A673 (cell line): Measurements from ENCODE around the gene RUNDC3A. TPM values are rescaled to one million over a fixed set of nuclear protein-coding genes. Genes with fewer than 3 reads are reported as not detected.
"Not testable (repeated sequence)": the region's sequence is repeated elsewhere in the genome, so short reads cannot be mapped to it uniquely, and the experiment has no call there.

Source experiments
- BruUV-seq: library from RNA; stranded (reverse); fragments of 400-500 nt; replicated peaks from 2 replicates; lab custom pipeline; 2021; lab: Mats Ljungman, UMichigan
- CTCF ChIA-PET: fragments of 300-600 bp; sonication (Branson Sonifier 250); formaldehyde crosslinking; loops from one replicate; lab custom pipeline; 2022; ENCODE audit warnings: antibody characterized with exemption; lab: Charles Lee
- POLR2A ChIA-PET: fragments of 300-600 bp; sonication (Branson Sonifier 250); formaldehyde crosslinking; loops from one replicate; lab custom pipeline; 2022; ENCODE audit warnings: antibody characterized with exemption; ENCODE audit not compliant: low non-redundant PET; lab: Charles Lee
- DNase-seq: peaks from one replicate; pipeline ENCODE4 v3.0.0-alpha.2; 2015; ENCODE audit warnings: low spot score
- H3K27ac ChIP-seq: fragments of 200-600 bp; sonication (generic); 2 replicates; pipeline ENCODE4 v1.5.1; 2016; ENCODE audit warnings: mixed run types, low read depth, mild to moderate bottlenecking, mixed read lengths, antibody characterized with exemption, low read length; ENCODE audit not compliant: poor library complexity, severe bottlenecking
- H3K27me3 ChIP-seq: fragments of 200-600 bp; sonication (generic); replicated peaks from 2 replicates; pipeline ENCODE4 v1.6.1; 2017; ENCODE audit warnings: mixed run types, low read depth, mild to moderate bottlenecking, mixed read lengths, antibody characterized with exemption, low read length; ENCODE audit not compliant: insufficient read depth, poor library complexity
- H3K36me3 ChIP-seq: fragments of 200-600 bp; sonication (generic); 2 replicates; pipeline ENCODE4 v1.6.1; 2016; ENCODE audit warnings: mixed run types, mild to moderate bottlenecking, mixed read lengths, antibody characterized with exemption, low read length; ENCODE audit not compliant: insufficient read depth, poor library complexity, severe bottlenecking
- H3K4me1 ChIP-seq: fragments of 200-600 bp; sonication (generic); 2 replicates; pipeline ENCODE4 v1.6.1; 2017; ENCODE audit warnings: mixed run types, mild to moderate bottlenecking, mixed read lengths, antibody characterized with exemption, low read length; ENCODE audit not compliant: insufficient read depth, poor library complexity, severe bottlenecking
- H3K4me3 ChIP-seq: fragments of 200-600 bp; sonication (generic); 2 replicates; pipeline ENCODE4 v1.5.1; 2016; ENCODE audit warnings: low read depth, mixed run types, mild to moderate bottlenecking, mixed read lengths, low read length; ENCODE audit not compliant: poor library complexity, severe bottlenecking
- H3K9me3 ChIP-seq: fragments of 200-600 bp; sonication (generic); 2 replicates; pipeline ENCODE4 v1.6.1; 2016; ENCODE audit warnings: mixed run types, low read depth, mild to moderate bottlenecking, mixed read lengths, antibody characterized with exemption, low read length; ENCODE audit not compliant: poor library complexity, severe bottlenecking
- CTCF ChIP-seq: fragments of 300-800, 200-600 bp; sonication (generic); conservative IDR thresholded peaks from 2 replicates; pipeline ENCODE4 v1.5.1; 2017; ENCODE audit warnings: low read depth, mild to moderate bottlenecking, antibody characterized with exemption, low read length, moderate library complexity, mixed read lengths
- EZH2 ChIP-seq: fragments of 200-600 bp; sonication (generic); IDR thresholded peaks from 2 replicates; pipeline ENCODE4 v1.6.1; 2017; ENCODE audit warnings: borderline replicate concordance, low read depth, mild to moderate bottlenecking, mixed read lengths, antibody characterized with exemption, low read length; ENCODE audit not compliant: poor library complexity, severe bottlenecking
- intact Hi-C: fragments of 100-400 bp; cut with micrococcal nuclease; formaldehyde crosslinking; loops from one replicate; pipeline ENCODE4 v1.10.0; 2022; ENCODE audit not compliant: unreplicated experiment
- total RNA-seq: library from RNA; stranded (reverse); gene quantifications from 2 replicates; pipeline ENCODE4 v1.2.3, GENCODE V29; 2021

Gene RUNDC3A
- total RNA-seq, 1 experiment from 2014 or later: 0.56 TPM

DNA sequence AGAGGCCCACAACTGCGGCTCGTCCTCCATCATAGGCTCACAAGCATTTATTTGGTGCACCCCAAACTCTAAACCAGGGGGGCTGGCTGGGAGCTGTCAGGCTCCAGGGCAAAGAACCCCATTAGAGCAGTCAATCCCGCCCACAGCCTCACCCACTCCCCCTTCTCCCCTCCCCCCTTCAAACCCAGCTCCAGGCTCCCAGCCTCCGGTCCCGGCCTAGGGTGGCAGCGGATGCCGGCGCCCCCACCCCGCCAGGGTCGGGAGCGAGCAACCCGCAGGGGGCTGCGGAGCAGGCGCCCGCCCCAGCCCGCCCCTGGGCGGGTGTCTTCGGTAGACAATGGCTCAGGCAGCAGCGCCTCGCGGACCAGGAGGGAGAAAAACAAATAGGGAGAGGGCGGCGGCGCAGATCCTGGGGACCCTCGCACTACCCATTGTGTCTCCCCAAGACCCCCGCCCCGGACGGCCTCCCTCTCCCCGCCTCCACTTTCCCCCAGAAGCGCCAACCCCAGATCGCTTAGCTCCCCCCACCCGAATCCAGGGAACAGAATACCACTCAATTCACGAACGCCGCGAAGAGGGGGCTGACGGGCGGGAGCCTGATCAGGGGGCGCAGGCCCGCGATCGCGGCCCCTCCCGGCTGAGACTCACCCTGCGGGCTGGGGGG is 54.7 kb downstream of the RUNDC3A start:
- ChIA-PET POLR2A (no interaction called here), CTCF (interaction anchor here (0.6 to 0.7 kb wide), 3 partner anchors 10 to 207 kb away, joined by 4 to 12 read pairs (median 4); no protein-coding TSS in a partner anchor)
- H3K27ac ChIP-seq: peak overlapping the region; percentile 80
- intact Hi-C loops: no loop called here
- DNase-seq: peak; percentile 26
- BruUV-seq: no TSS peak
- H3K4me1 ChIP-seq: peaks cover 21% of the 10 kb centered on the region
- H3K36me3 ChIP-seq: no peaks in the 10 kb centered on the region
- H3K27me3 ChIP-seq: no peaks in the 10 kb centered on the region
- TF ChIP-seq CTCF (no peak), EZH2 (no peak)
- H3K4me3 ChIP-seq: peak overlapping the region; percentile 68
- no peaks in the 10 kb centered on the region for H3K9me3 ChIP-seq

- ChIA-PET POLR2A (no interaction called here), CTCF (interaction anchor here (0.6 to 0.7 kb wide), 4 partner anchors 11 to 206 kb away, joined by 4 to 12 read pairs (median 4); no protein-coding TSS in a partner anchor)
- Histone ChIP-seq H3K27me3 (no peaks in the 10 kb centered on the region), H3K4me3 (peak within 1 kb of the TSS; percentile 68), H3K4me1 (peaks cover 21% of the 10 kb centered on the region), H3K27ac (peak within 1 kb of the TSS; percentile 80), H3K9me3 (no peaks in the 10 kb centered on the region), H3K36me3 (no peaks in the 10 kb centered on the region)
- no TSS peak for BruUV-seq
- TF ChIP-seq CTCF: no peak; the same call in 1 of the 2 replicates
- no peak for TF ChIP-seq EZH2
- peak; percentile 58 for DNase-seq
- intact Hi-C loops: no loop called here
These were observed 55.3 kb downstream of the RUNDC3A start, which contains the start of gene FAM171A2 for GRCh38 chr17:44363613-44364159. Gene FAM171A2, minus strand, starts transcription at chr17:44363853. Its CDS starts 139 bp downstream, at chr17:44363714.

GRCh38 chr17:44365051-44365450 is 56.6 kb downstream of the RUNDC3A start:
- DNase-seq, BruUV-seq, CTCF ChIA-PET, H3K9me3 ChIP-seq, H3K4me3 ChIP-seq, H3K36me3 ChIP-seq, intact Hi-C loops, H3K27ac ChIP-seq, POLR2A ChIA-PET, H3K27me3 ChIP-seq: not testable (repeated sequence)
- peaks cover 21% of the 10 kb centered on the region for H3K4me1 ChIP-seq
